SK-N-SH treated with all-trans-retinoic acid at 6 μM for 48 hours (cell line): ENCODE results near the gene DENND4B.

Source experiments
- CREB5 ChIP-seq: fragments of 250-450 bp; sonication (Bioruptor Pico); IDR thresholded peaks from 2 replicates; pipeline ENCODE4 v1.5.1; 2020; ENCODE audit warnings: low read depth, mild to moderate bottlenecking, moderate library complexity
- CSRNP3 ChIP-seq: fragments of 250-450 bp; sonication (Bioruptor Pico); IDR thresholded peaks from 2 replicates; pipeline ENCODE4 v1.5.1; 2021; ENCODE audit warnings: mild to moderate bottlenecking, moderate library complexity
- RARB ChIP-seq: fragments of 250-450 bp; sonication (Bioruptor Pico); IDR thresholded peaks from 2 replicates; pipeline ENCODE4 v1.8.0; 2021; ENCODE audit warnings: mild to moderate bottlenecking, moderate library complexity
- SNAI2 ChIP-seq: fragments of 250-450 bp; sonication (Bioruptor Pico); IDR thresholded peaks from 2 replicates; pipeline ENCODE4 v1.5.0; 2020; ENCODE audit warnings: mild to moderate bottlenecking, moderate library complexity
- TCF4 ChIP-seq: fragments of 250-450 bp; sonication (Bioruptor Pico); IDR thresholded peaks from 2 replicates; pipeline ENCODE4 v1.8.0; 2021; ENCODE audit warnings: mild to moderate bottlenecking, moderate library complexity, borderline replicate concordance
- ZC3H10 ChIP-seq: fragments of 250-450 bp; sonication (Bioruptor Pico); IDR thresholded peaks from 2 replicates; pipeline ENCODE4 v1.5.1; 2021; ENCODE audit warnings: mild to moderate bottlenecking, moderate library complexity
- ZNF70 ChIP-seq: fragments of 450-650 bp; formaldehyde crosslinking; IDR thresholded peaks from 2 replicates; pipeline ENCODE4 v1.5.0; 2020; ENCODE audit warnings: mild to moderate bottlenecking, moderate library complexity

- no peak for TF ChIP-seq ZC3H10 (CRISPR knock-in tag)
- TF ChIP-seq CSRNP3: no peak
- TF ChIP-seq CREB5 (CRISPR knock-in tag): no peak
- no peak for TF ChIP-seq ZNF70 (CRISPR knock-in tag)
- TF ChIP-seq SNAI2 (CRISPR knock-in tag): no peak
- no peak for TF ChIP-seq RARB (CRISPR knock-in tag)
- no peak for TF ChIP-seq TCF4
These were observed 1.3 kb downstream of the DENND4B start for GRCh38 chr1:153945131-153945794.
